Muscle of leg (tissue), 16 donors: ENCODE results near the gene PCNT. TPM values are rescaled to one million over a fixed set of nuclear protein-coding genes. Genes with fewer than 3 reads are reported as not detected.

Experiments
- DNase-seq: peaks from one replicate; pipeline ENCODE4 v3.0.0; 2013
- H3K27ac ChIP-seq: one replicate; pipeline ENCODE4 v1.5.1; 2013; ENCODE audit warnings: mild to moderate bottlenecking, low read length, control low read depth
- H3K27me3 ChIP-seq: one replicate; pipeline ENCODE4 v1.6.1; 2013; ENCODE audit warnings: low read length; ENCODE audit not compliant: control insufficient read depth, insufficient read depth
- H3K36me3 ChIP-seq: one replicate; pipeline ENCODE4 v1.6.1; 2013; ENCODE audit warnings: low read length; ENCODE audit not compliant: control insufficient read depth, insufficient read depth
- H3K4me1 ChIP-seq: one replicate; pipeline ENCODE4 v1.6.1; 2013; ENCODE audit warnings: low read length; ENCODE audit not compliant: control insufficient read depth, insufficient read depth
- H3K4me3 ChIP-seq: one replicate; pipeline ENCODE4 v1.5.1; 2013; ENCODE audit warnings: low read length, control low read depth
- H3K9me3 ChIP-seq: replicated peaks from 2 replicates; pipeline ENCODE4 v1.6.1; 2013; ENCODE audit warnings: low read depth, low read length; ENCODE audit not compliant: control insufficient read depth
- WGBS: methylation state at CpG from one replicate; pipeline ENCODE4 v1.1.5; 2013; ENCODE audit warnings: missing lambda C conversion rate; ENCODE audit not compliant: insufficient coverage; 5-methylcytosine and 5-hydroxymethylcytosine counted together
- long read RNA-seq, 11 donors: transcript quantifications; one replicate each; lab custom pipeline, GENCODE V29; 2026
- polyA plus RNA-seq, 8 donors: library from polyadenylated mRNA; unstranded; fragments of 120-200 nt; gene quantifications; one replicate each; pipeline versions ENCODE4 v1.2.1 to v1.2.3, GENCODE V29; 2013; ENCODE audit warnings: inconsistent platforms in 1 of 8, low replicate concordance in 1 of 8; ENCODE audit not compliant: insufficient read length in 8 of 8, insufficient read depth in 1 of 8
- total RNA-seq: library from RNA; stranded (reverse); fragments of 120-200 nt; gene quantifications from one replicate; pipeline ENCODE4 v1.2.4, GENCODE V29; 2013

The PCNT gene, protein sequence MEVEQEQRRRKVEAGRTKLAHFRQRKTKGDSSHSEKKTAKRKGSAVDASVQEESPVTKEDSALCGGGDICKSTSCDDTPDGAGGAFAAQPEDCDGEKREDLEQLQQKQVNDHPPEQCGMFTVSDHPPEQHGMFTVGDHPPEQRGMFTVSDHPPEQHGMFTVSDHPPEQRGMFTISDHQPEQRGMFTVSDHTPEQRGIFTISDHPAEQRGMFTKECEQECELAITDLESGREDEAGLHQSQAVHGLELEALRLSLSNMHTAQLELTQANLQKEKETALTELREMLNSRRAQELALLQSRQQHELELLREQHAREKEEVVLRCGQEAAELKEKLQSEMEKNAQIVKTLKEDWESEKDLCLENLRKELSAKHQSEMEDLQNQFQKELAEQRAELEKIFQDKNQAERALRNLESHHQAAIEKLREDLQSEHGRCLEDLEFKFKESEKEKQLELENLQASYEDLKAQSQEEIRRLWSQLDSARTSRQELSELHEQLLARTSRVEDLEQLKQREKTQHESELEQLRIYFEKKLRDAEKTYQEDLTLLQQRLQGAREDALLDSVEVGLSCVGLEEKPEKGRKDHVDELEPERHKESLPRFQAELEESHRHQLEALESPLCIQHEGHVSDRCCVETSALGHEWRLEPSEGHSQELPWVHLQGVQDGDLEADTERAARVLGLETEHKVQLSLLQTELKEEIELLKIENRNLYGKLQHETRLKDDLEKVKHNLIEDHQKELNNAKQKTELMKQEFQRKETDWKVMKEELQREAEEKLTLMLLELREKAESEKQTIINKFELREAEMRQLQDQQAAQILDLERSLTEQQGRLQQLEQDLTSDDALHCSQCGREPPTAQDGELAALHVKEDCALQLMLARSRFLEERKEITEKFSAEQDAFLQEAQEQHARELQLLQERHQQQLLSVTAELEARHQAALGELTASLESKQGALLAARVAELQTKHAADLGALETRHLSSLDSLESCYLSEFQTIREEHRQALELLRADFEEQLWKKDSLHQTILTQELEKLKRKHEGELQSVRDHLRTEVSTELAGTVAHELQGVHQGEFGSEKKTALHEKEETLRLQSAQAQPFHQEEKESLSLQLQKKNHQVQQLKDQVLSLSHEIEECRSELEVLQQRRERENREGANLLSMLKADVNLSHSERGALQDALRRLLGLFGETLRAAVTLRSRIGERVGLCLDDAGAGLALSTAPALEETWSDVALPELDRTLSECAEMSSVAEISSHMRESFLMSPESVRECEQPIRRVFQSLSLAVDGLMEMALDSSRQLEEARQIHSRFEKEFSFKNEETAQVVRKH (N-terminal part only)
- total RNA-seq (28.3 TPM), polyA plus RNA-seq (10 to 100 TPM; 44.1 to 57.7 (median 48.7) TPM)
- long read RNA-seq, donor 1, partial matches to known transcripts, result 6 of 6 reads
- long read RNA-seq, donor 1, other reads (novel, unspliced or antisense), result 0 of 6 reads
- long read RNA-seq, donor 2, result 0 reads
- long read RNA-seq, donor 3, partial matches to known transcripts, result 24 of 25 reads
- long read RNA-seq, donor 3, other reads (novel, unspliced or antisense), result 0 of 25 reads
- long read RNA-seq, donor 4, result 0 reads
- long read RNA-seq, donor 5, partial matches to known transcripts, result 20 of 20 reads
- long read RNA-seq, donor 5, other reads (novel, unspliced or antisense), result 0 of 20 reads
- long read RNA-seq, donor 6, partial matches to known transcripts, result 25 of 25 reads
- long read RNA-seq, donor 6, other reads (novel, unspliced or antisense), result 0 of 25 reads
- long read RNA-seq, donor 7, partial matches to known transcripts, result 16 of 16 reads
- long read RNA-seq, donor 7, other reads (novel, unspliced or antisense), result 0 of 16 reads
- long read RNA-seq, donor 8, partial matches to known transcripts, result 8 of 8 reads
- long read RNA-seq, donor 8, other reads (novel, unspliced or antisense), result 0 of 8 reads
- long read RNA-seq, donor 9, partial matches to known transcripts, result 5 of 5 reads
- long read RNA-seq, donor 9, other reads (novel, unspliced or antisense), result 0 of 5 reads
- long read RNA-seq, donor 10, partial matches to known transcripts, result 8 of 8 reads
- long read RNA-seq, donor 10, other reads (novel, unspliced or antisense), result 0 of 8 reads
- long read RNA-seq, donor 11, partial matches to known transcripts, result 10 of 10 reads
- long read RNA-seq, donor 11, other reads (novel, unspliced or antisense), result 0 of 10 reads

DNA sequence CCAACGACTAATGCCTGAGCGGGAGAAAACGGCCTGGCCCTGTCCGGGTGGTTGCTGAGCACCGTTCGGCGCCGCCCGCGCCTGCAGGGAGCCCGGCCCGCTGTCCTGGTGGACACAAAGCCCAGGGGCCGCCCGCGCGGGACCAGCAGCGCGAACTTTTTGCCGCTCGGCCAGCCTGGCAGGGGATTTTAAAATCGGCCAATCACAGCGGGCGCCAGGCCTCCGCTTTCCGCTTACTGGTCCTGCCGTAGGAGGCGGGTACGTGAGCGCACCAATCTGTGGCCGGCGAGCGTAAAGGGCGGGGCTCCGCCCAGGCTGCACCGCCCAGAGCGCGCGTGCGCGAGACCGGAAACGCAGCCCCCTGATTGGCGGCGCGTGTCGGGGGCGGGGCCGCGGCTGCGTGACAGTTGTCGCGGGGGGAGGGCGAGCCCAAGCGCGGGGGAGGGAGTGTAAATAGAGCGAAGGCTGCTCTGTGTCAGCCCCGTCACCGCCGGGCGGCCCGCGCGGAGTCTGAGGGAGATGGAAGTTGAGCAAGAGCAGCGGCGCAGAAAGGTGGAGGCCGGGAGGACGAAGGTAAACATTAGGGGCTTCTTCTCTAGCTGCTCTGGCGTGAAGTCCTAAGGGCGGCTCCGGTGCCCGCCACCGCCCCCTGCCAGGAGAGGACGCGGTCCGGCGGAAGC is at the start of gene PCNT, which contains the start of gene C21orf58:
Gene PCNT, plus strand, starts transcription at position 447 of the 680 bp plus-strand sequence. Its CDS starts 73 bp downstream, at position 520.
Gene C21orf58, minus strand, starts transcription at position 161 of the 680 bp plus-strand sequence. CDS start 1,132 bp downstream, outside the sequence.
- H3K4me3 ChIP-seq, result peak within 1 kb of the TSS; percentile 100
- no peaks in the 10 kb centered on the region for H3K27me3 ChIP-seq
- peak; percentile 99 for DNase-seq
- peaks cover 21% of the 10 kb centered on the region for H3K36me3 ChIP-seq
- H3K27ac ChIP-seq, result peak within 1 kb of the TSS; percentile 99
- under 1% methylated on average over 71 of the region's 76 CpGs for WGBS
- H3K9me3 ChIP-seq, result no peaks in the 10 kb centered on the region
- H3K4me1 ChIP-seq, result peaks cover 31% of the 10 kb centered on the region

DNA sequence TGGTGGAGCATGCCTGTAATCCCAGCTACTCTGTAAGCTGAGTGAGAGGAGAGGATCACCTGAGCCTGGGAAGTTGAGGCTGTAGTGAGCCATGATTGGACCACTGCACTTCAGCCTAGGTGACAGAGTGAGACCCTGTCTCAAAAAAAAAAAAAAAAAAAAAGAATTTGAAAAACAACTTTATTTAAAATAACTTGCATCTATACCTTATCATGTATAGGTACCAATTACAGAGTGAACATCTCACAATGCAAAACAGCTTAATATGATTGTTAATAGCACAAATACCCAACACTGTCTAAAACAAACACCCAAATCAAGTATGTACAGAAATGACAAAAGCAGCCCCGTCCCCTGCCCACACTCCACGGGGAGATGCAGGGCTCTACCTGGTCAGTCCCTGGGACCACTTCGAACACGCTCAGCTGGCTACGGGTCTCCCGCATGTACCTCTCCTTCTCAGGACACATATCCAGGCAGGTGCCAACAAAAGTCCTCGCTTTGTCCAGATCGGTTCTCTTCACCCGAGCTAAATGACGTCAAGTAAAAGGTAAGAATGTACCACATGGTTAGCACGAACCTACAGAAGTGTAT is 49.1 kb upstream of the PCNT start:
- peaks cover 77% of the 10 kb centered on the region for H3K36me3 ChIP-seq
- H3K27me3 ChIP-seq, result no peaks in the 10 kb centered on the region
- no peak for DNase-seq
- H3K27ac ChIP-seq, result no peak overlapping the region
- H3K9me3 ChIP-seq, result no peaks in the 10 kb centered on the region
- no peaks in the 10 kb centered on the region for H3K4me1 ChIP-seq
- 88% methylated on average over 6 of the region's 11 CpGs for WGBS
- H3K4me3 ChIP-seq, result no peak overlapping the region

DNA sequence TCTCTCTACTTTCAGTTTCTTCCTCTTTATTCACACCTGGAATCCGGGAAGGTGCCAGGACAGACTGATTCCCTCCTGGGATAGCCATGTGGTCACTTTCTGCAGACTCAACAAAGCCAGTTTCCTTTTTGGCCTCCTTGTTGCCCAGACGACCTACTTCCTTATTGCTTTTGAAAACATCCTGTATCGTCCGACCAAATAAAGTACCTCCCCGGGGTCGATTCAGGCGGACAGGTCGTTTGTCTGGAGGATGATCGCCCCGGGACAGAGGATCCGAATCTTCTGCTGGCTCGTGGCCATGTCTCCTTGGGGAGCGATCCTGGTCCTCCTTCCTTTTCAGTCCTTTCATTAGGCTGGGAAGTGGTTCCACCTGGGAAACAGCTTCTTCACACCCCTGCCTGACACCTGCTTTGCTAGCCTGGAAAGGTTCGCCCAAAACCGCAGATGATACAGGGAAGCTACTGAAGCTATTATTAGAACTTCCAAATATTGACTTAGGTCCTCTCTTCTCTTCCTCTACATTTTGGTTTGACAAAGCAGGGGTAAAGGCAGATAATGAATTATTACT is 39.8 kb upstream of the PCNT start:
- Histone ChIP-seq H3K27ac (peak overlapping the region; percentile 29), H3K4me3 (no peak overlapping the region), H3K4me1 (peaks cover 24% of the 10 kb centered on the region), H3K36me3 (peaks cover 54% of the 10 kb centered on the region), H3K27me3 (no peaks in the 10 kb centered on the region), H3K9me3 (no peaks in the 10 kb centered on the region)
- WGBS, result 72% methylated on average over 13 of the region's 15 CpGs
- peak; percentile 40 for DNase-seq

DNA sequence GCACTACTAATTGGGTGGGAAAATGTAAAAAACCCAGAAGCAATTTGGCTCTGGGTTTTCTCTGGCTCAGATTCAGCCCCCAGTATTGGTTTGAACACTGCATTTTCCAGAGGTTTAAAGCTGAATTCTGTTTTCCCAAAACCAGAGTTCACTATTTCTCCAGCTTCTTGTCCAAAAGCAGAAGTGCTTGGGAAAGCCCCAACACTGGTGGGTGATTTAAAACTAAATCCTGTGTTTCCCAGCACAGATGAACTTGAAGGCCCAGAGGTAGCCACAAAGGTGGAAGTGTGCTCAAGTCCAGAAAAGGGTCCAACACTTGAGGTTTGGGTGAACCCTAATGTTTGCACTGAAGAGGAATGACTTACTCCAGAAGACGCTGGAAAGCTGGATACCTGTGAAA is 39.2 kb upstream of the PCNT start:
- Histone ChIP-seq H3K9me3 (no peaks in the 10 kb centered on the region), H3K27me3 (no peaks in the 10 kb centered on the region), H3K4me3 (peak overlapping the region; percentile 83), H3K27ac (no peak overlapping the region), H3K4me1 (peaks cover 24% of the 10 kb centered on the region), H3K36me3 (peaks cover 50% of the 10 kb centered on the region)
- WGBS, result no CpG with 5 or more reads among the region's 1 CpG
- DNase-seq, result no peak

DNA sequence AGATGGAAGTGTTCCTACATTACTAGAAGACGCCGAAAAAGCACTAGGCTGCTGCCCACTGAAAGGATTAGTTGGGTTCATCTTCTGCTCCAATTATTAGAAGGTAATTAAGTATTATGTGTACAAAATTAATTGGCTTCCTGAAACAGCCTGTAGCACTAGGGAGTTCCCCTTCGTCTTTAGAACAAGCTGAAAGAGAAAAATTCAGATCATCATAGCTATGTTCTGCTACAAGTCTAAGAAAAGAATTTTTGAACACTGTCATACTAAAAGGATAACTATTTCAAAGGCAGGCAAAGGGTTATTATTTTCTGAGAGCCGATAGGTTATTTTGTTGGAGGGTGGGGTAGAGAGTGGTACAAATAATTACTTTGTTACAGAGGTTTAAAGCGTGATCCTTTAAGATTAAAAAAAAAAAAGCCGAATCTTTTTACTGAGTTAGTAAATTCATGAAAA is 38.7 kb upstream of the PCNT start, which contains the start of gene MCM3AP:
Gene MCM3AP, minus strand, starts transcription at position 406 of the 456 bp plus-strand sequence. Its CDS starts 325 bp downstream, at position 81.
- 0% methylated on average over 1 of the region's 6 CpGs for WGBS
- no peaks in the 10 kb centered on the region for H3K27me3 ChIP-seq
- H3K9me3 ChIP-seq, result no peaks in the 10 kb centered on the region
- no peak for DNase-seq
- peaks cover 46% of the 10 kb centered on the region for H3K36me3 ChIP-seq
- peak within 1 kb of the TSS; percentile 99 for H3K27ac ChIP-seq
- peak within 1 kb of the TSS; percentile 83 for H3K4me3 ChIP-seq
- peaks cover 24% of the 10 kb centered on the region for H3K4me1 ChIP-seq

DNA sequence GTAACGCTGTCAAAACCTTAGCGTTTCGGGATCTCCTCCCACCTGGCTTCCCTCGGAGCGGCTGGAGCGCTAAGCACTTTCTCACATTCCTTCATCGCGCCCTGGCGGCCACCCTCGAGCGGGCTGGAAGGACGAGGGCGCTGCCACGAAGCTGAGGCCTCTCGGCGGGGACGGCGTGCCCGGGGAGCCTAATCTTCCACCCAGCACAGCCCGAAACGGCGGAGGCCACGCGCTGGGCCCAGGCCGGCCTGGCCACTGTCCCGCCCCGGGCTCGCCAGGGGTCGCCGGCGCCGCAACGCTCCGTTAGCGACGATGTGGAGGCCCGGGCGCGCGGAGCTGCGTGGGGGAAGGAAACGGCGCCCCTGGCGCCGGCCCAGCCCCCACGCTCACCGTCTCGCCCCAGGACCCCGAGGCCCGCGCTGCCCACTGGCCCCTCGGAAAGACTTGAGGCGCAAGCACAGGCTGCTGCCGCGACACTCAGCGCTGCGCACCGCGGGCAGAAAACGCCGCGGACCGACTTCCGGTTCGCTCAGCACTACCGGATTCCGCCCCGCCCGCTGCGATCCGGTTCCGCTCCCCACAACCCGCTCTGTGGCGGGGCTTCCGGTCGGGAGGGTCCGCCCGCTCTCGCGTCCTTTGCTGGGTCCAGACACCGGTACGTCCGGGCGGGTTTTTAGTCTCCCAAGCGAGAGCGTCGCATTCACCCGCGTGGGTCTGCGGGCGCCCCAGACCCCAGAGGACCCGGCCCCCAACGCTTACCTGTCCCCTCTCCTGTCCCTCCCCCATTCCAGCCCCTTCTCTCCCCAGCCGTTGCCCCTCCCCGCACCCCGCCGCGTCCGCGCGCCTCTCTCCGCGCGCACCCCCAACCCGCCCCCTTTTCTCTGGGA is 38.0 kb upstream of the PCNT start, which contains the start of gene YBEY:
Gene YBEY, plus strand, starts transcription at position 582 of the 887 bp plus-strand sequence. CDS start 572 bp downstream, outside the sequence.
- Histone ChIP-seq H3K4me3 (peak within 1 kb of the TSS; percentile 83), H3K36me3 (peaks cover 40% of the 10 kb centered on the region), H3K27me3 (no peaks in the 10 kb centered on the region), H3K9me3 (no peaks in the 10 kb centered on the region), H3K27ac (peak within 1 kb of the TSS; percentile 99), H3K4me1 (peaks cover 24% of the 10 kb centered on the region)
- peak; percentile 96 for DNase-seq
- WGBS, result under 1% methylated on average over 104 of the region's 105 CpGs

DNA sequence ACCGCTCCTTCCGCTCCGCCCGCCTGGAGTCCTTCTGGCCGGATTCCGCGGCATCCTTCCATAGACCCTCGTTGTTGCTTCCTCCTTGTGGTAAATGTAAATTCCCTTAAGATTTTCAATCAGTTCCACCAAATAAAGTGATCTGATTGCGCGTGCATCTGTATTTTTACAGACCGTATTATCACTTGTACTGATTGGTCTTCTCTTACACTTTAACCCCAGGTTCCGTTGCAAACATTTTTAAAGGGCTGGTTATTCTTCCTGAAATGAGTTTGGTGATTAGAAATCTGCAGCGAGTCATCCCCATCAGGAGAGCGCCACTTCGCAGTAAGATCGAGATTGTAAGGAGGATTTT is 37.3 kb upstream of the PCNT start:
- Histone ChIP-seq H3K36me3 (peaks cover 40% of the 10 kb centered on the region), H3K27me3 (no peaks in the 10 kb centered on the region), H3K4me3 (peak overlapping the region; percentile 83), H3K27ac (peak overlapping the region; percentile 99), H3K9me3 (no peaks in the 10 kb centered on the region), H3K4me1 (peaks cover 24% of the 10 kb centered on the region)
- WGBS, result no CpG with 5 or more reads among the region's 16 CpGs
- DNase-seq, result peak; percentile 91
